ENCODE data around the gene TMEM163. TPM values are rescaled to one million over a fixed set of nuclear protein-coding genes. Genes with fewer than 3 reads are reported as not detected.
A peak's percentile ranks its signal among the peaks of the same experiment; 100 is the strongest.

TMEM163 gene
- total and polyA plus RNA-seq, 9 donors, result 0.24 to 3.6 (median 1.5) TPM

- TF ChIP-seq EP300 (IDR thresholded peaks at IDR 0.05) (no peak), CTCF (IDR thresholded peaks at IDR 0.05) (no peak), POLR2A (IDR thresholded peaks at IDR 0.05) (no peak)
- Histone ChIP-seq H3K27ac (no peak overlapping the region), H3K4me3 (no peak overlapping the region), H3K27me3 (no peaks in the 10 kb centered on the region), H3K36me3 (no peaks in the 10 kb centered on the region), H3K4me1 (ENCODE audit: insufficient read depth) (no peaks in the 10 kb centered on the region), H3K9me3 (no peaks in the 10 kb centered on the region)
- intact Hi-C loops (cut with DNase I), result loop anchor here in 2 of 4 donors (5.0 to 10.0 kb wide), 2 partner anchors 412 to 439 kb away; no protein-coding TSS in a partner anchor
- no peak for DNase-seq
- 93 to 94% (median 94%) methylated on average over 11 of the region's 11 CpGs for WGBS, 3 donors
These were observed 255.8 kb downstream of the TMEM163 start for GRCh38 chr2:134462791-134463698.

- Histone ChIP-seq H3K36me3 (no peaks in the 10 kb centered on the region), H3K27me3 (no peaks in the 10 kb centered on the region), H3K27ac (no peak overlapping the region), H3K9me3 (no peaks in the 10 kb centered on the region), H3K4me1 (ENCODE audit: insufficient read depth) (no peaks in the 10 kb centered on the region), H3K4me3 (no peak overlapping the region)
- no peak for TF ChIP-seq EP300 (IDR thresholded peaks at IDR 0.05)
- no peak for TF ChIP-seq POLR2A (IDR thresholded peaks at IDR 0.05)
- TF ChIP-seq CTCF (IDR thresholded peaks at IDR 0.05), result no peak
- no peak for DNase-seq
- 87 to 93% (median 93%) methylated on average over 6 of the region's 6 CpGs for WGBS, 3 donors
- intact Hi-C loops (cut with DNase I), result loop anchor here in 2 of 4 donors (5.0 to 10.0 kb wide), 2 partner anchors 413 to 440 kb away; no protein-coding TSS in a partner anchor
These were observed 256.5 kb downstream of the TMEM163 start for GRCh38 chr2:134462275-134462674.

- Histone ChIP-seq H3K9me3 (no peaks in the 10 kb centered on the region), H3K4me1 (ENCODE audit: insufficient read depth) (no peaks in the 10 kb centered on the region), H3K4me3 (no peak overlapping the region), H3K27me3 (no peaks in the 10 kb centered on the region), H3K27ac (no peak overlapping the region), H3K36me3 (no peaks in the 10 kb centered on the region)
- intact Hi-C loops (cut with DNase I), result loop anchor here in 2 of 4 donors (5.0 to 10.0 kb wide), 2 partner anchors 413 to 441 kb away; no protein-coding TSS in a partner anchor
- 70 to 80% (median 74%) methylated on average over 6 of the region's 6 CpGs for WGBS, 3 donors
- DNase-seq, result no peak
- TF ChIP-seq POLR2A (IDR thresholded peaks at IDR 0.05), result no peak
- no peak for TF ChIP-seq EP300 (IDR thresholded peaks at IDR 0.05)
- TF ChIP-seq CTCF (IDR thresholded peaks at IDR 0.05), result no peak
These were observed 257.3 kb downstream of the TMEM163 start for GRCh38 chr2:134461511-134461910.

- no peaks in the 10 kb centered on the region for H3K9me3 ChIP-seq
- 16 to 43% (median 25%) methylated on average over 8 of the region's 8 CpGs for WGBS, 3 donors
- H3K4me3 ChIP-seq, result no peak overlapping the region
- intact Hi-C loops (cut with DNase I), result loop anchor here in 2 of 4 donors (5.0 to 10.0 kb wide), 2 partner anchors 414 to 442 kb away; no protein-coding TSS in a partner anchor
- TF ChIP-seq EP300 (IDR thresholded peaks at IDR 0.05), result no peak
- peak; percentile 15 to 46 (median 34) for TF ChIP-seq CTCF (IDR thresholded peaks at IDR 0.05)
- no peak for TF ChIP-seq POLR2A (IDR thresholded peaks at IDR 0.05)
- H3K27ac ChIP-seq, result no peak overlapping the region
- no peaks in the 10 kb centered on the region for H3K27me3 ChIP-seq
- DNase-seq, result peak; percentile 33 to 63 (median 46)
- no peaks in the 10 kb centered on the region for H3K4me1 ChIP-seq (ENCODE audit: insufficient read depth)
- H3K36me3 ChIP-seq, result no peaks in the 10 kb centered on the region
These were observed 258.2 kb downstream of the TMEM163 start for GRCh38 chr2:134460583-134460998.
